ENCODE data around the gene OR2F2.

The OR2F2 gene

DNA sequence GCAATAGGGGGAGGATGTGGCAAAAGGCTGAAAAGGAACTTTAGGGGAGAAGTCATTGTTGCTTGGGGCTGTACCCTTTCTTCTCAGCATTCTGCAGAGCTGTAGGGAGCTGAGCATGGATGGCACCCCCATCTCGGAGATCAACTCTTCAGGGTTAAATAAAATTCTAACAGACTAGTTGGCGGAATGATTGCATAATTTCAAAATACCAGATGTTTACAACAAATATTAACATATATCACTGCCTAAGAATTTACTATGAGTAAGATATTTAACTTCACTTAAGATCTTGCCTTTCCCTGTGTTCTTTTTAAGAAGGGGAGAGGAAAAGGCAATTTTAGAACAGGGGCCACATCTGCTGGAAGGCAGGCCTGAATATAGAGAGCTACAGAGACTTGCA is 19.1 kb downstream of the OR2F2 start:
- no peak overlapping the region for H3K27ac ChIP-seq (ENCODE audit: low read depth, low read length)
- no peaks in the 10 kb centered on the region for H3K4me1 ChIP-seq (ENCODE audit: control insufficient read depth, insufficient read depth, low read length, unreplicated experiment)
- no peaks in the 10 kb centered on the region for H3K36me3 ChIP-seq (ENCODE audit: insufficient read depth, low read length)
- no peak overlapping the region for H3K4me3 ChIP-seq (ENCODE audit: low read depth, low read length)
- no peak overlapping the region for H2AFZ ChIP-seq (ENCODE audit: low read length, unreplicated experiment)
- H3K27me3 ChIP-seq (ENCODE audit: insufficient read depth, low read length): no peaks in the 10 kb centered on the region
- H3K79me2 ChIP-seq (ENCODE audit: control insufficient read depth, insufficient read depth, low read length, unreplicated experiment): no peaks in the 10 kb centered on the region

DNA sequence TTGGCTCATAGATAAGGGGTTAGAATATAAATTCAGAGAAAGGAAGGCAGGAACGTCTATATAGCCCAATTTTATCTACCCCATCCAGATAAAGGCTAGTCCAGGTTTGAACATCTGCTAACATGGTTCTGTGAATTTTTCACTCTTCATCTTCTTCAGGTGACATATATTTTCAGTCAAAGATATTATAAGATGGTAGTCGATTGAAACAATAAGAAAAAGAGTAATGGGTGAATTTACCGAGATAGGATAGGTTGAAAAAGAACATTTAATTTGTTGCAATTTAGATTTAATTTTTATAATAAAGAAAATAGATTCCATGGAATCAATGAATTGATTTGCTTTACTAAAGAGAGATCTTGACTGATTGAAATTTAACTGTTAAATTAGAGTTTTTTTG is 19.5 kb downstream of the OR2F2 start, which contains the start of gene OR2F1:
Gene OR2F1, plus strand, starts transcription at position 301 of the 400 bp plus-strand sequence. CDS start 5,127 bp downstream, outside the sequence.
- H3K36me3 ChIP-seq (ENCODE audit: insufficient read depth, low read length): no peaks in the 10 kb centered on the region
- no peak within 1 kb of the TSS for H3K27ac ChIP-seq (ENCODE audit: low read depth, low read length)
- no peak within 1 kb of the TSS for H3K4me3 ChIP-seq (ENCODE audit: low read depth, low read length)
- no peaks in the 10 kb centered on the region for H3K27me3 ChIP-seq (ENCODE audit: insufficient read depth, low read length)
- H3K79me2 ChIP-seq (ENCODE audit: control insufficient read depth, insufficient read depth, low read length, unreplicated experiment): no peaks in the 10 kb centered on the region
- no peak within 1 kb of the TSS for H2AFZ ChIP-seq (ENCODE audit: low read length, unreplicated experiment)
- H3K4me1 ChIP-seq (ENCODE audit: control insufficient read depth, insufficient read depth, low read length, unreplicated experiment): no peaks in the 10 kb centered on the region

DNA sequence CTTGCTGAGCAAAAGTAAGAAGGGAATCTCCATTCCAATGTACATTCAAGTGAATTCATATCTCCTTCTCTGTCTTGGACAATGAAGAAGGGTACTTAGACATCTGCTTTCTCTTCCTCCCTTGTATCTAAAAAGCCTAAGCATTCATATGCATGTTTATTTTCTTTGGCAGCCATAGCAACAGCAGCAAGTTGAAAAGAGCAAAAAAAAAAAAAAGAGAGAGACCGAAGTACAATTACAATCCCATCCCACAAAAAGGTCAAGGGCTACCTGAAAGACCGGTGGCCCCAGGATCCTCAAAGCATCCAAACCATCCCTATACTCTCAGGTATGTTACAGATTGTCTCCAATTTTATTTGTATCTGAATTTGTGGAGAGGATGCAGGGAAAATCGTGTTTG is 23.7 kb downstream of the OR2F2 start:
- no peaks in the 10 kb centered on the region for H3K36me3 ChIP-seq (ENCODE audit: insufficient read depth, low read length)
- no peaks in the 10 kb centered on the region for H3K4me1 ChIP-seq (ENCODE audit: control insufficient read depth, insufficient read depth, low read length, unreplicated experiment)
- no peak overlapping the region for H3K4me3 ChIP-seq (ENCODE audit: low read depth, low read length)
- H2AFZ ChIP-seq (ENCODE audit: low read length, unreplicated experiment): no peak overlapping the region
- no peak overlapping the region for H3K27ac ChIP-seq (ENCODE audit: low read depth, low read length)
- H3K79me2 ChIP-seq (ENCODE audit: control insufficient read depth, insufficient read depth, low read length, unreplicated experiment): no peaks in the 10 kb centered on the region
- H3K27me3 ChIP-seq (ENCODE audit: insufficient read depth, low read length): no peaks in the 10 kb centered on the region

DNA sequence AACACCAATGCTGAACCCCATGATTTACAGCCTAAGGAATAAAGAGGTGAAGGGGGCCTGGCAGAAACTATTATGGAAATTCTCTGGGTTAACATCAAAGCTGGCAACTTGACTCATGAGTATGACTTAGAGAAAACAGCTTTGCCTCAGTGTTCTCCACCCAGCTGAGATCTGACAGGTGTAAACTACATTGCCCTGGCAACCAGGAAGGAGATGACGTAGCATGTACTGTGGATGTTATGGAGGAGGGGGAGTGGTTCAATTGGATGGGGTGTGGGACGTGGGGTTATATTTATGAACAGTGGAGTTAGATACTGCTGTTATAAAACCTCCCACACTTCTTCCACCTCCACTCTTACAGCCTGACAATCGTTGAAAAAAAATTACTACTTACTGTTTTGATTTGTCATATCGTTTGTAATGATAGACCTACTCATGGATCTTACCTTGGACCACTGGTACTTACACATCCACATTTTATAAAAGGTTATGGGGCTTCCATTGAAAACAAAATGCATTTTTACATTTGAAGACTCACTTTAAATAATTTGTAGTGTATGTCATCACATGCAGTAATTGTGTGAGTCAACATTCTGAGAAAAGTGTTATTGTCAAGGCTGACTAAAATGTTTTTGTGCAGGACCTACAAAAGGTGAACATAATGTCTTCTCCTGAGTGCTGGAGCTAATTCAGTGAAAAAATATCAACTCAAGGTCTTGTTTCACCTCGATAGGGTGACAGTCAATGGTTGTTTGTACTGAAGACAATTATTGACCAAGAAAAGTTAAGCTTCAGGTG is 26.0 kb downstream of the OR2F2 start:
- no peak overlapping the region for H3K4me3 ChIP-seq (ENCODE audit: low read depth, low read length)
- H3K4me1 ChIP-seq (ENCODE audit: control insufficient read depth, insufficient read depth, low read length, unreplicated experiment): no peaks in the 10 kb centered on the region
- H3K27ac ChIP-seq (ENCODE audit: low read depth, low read length): no peak overlapping the region
- no peak overlapping the region for H2AFZ ChIP-seq (ENCODE audit: low read length, unreplicated experiment)
- H3K79me2 ChIP-seq (ENCODE audit: control insufficient read depth, insufficient read depth, low read length, unreplicated experiment): no peaks in the 10 kb centered on the region
- H3K36me3 ChIP-seq (ENCODE audit: insufficient read depth, low read length): no peaks in the 10 kb centered on the region
- H3K27me3 ChIP-seq (ENCODE audit: insufficient read depth, low read length): no peaks in the 10 kb centered on the region

DNA sequence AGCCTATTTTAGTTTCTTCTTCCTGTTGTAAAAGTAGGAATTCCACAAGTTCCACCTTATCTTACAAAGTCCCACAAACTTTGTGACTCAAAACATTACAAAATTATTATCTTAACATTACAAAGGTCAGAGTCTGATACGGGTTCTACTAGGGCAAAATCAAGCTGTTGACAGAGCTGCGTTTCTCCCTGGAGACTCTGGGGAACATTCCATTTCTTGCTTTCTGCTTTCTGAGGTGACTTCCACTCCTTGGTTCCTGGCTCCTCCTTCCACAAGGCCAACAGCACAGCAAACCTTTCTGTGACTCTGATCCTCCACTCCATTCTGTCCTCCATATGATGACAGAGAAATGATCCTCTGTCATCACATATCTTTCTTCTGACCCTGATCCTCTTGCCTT is 30.2 kb downstream of the OR2F2 start:
- Histone ChIP-seq H3K79me2 (ENCODE audit: control insufficient read depth, insufficient read depth, low read length, unreplicated experiment) (no peaks in the 10 kb centered on the region), H3K36me3 (ENCODE audit: insufficient read depth, low read length) (no peaks in the 10 kb centered on the region), H3K27ac (ENCODE audit: low read depth, low read length) (no peak overlapping the region), H2AFZ (ENCODE audit: low read length, unreplicated experiment) (no peak overlapping the region), H3K4me3 (ENCODE audit: low read depth, low read length) (no peak overlapping the region), H3K4me1 (ENCODE audit: control insufficient read depth, insufficient read depth, low read length, unreplicated experiment) (no peaks in the 10 kb centered on the region), H3K27me3 (ENCODE audit: insufficient read depth, low read length) (no peaks in the 10 kb centered on the region)

DNA sequence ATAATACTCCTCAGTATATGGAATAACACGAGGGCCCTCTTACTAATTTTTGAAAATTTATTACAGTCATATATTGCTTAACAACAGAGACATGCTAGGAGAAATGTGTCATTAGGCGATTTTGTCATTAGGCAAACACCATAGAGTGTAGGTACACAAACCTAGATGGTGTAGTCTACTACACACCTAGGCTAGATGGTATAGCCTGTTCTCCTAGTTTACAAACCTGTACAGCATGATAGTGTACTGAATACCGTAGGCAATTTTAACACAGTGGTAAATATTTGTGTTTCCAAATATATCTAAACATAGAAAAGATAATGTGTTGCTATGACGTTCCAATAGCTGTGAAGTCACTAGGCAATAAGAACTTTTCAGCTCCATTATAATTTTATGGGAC is 32.4 kb downstream of the OR2F2 start:
- Histone ChIP-seq H3K27ac (ENCODE audit: low read depth, low read length) (no peak overlapping the region), H2AFZ (ENCODE audit: low read length, unreplicated experiment) (no peak overlapping the region), H3K27me3 (ENCODE audit: insufficient read depth, low read length) (no peaks in the 10 kb centered on the region), H3K4me1 (ENCODE audit: control insufficient read depth, insufficient read depth, low read length, unreplicated experiment) (no peaks in the 10 kb centered on the region), H3K36me3 (ENCODE audit: insufficient read depth, low read length) (no peaks in the 10 kb centered on the region), H3K79me2 (ENCODE audit: control insufficient read depth, insufficient read depth, low read length, unreplicated experiment) (no peaks in the 10 kb centered on the region), H3K4me3 (ENCODE audit: low read depth, low read length) (no peak overlapping the region)

DNA sequence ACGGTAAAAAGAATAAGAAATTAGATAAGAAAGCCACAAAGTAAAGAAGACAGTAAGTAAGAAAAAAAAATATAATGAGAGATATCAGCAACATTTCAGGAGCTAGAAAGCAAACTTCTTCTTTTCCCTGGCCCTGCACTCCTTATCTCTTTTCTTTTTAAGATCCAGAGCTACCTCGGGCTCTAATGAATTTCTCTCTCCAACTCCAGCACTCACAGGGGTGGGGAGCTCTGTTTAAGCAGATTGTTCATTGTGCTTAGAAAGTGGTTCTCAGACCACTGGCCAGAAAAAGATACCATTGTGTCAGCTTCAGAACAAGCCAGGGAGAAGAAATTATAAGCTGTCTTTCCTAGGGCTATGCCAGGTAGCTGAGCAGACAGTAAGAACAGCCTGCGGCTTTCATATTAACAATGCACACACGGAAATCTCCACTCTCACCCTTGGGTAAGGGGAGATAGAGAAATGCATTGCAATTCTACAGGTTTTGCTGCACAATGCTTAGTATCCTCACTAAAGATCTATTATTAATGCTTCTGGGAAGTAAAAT is 38.9 kb downstream of the OR2F2 start:
- no peaks in the 10 kb centered on the region for H3K36me3 ChIP-seq (ENCODE audit: insufficient read depth, low read length)
- no peaks in the 10 kb centered on the region for H3K27me3 ChIP-seq (ENCODE audit: insufficient read depth, low read length)
- H3K4me3 ChIP-seq (ENCODE audit: low read depth, low read length): no peak overlapping the region
- H3K27ac ChIP-seq (ENCODE audit: low read depth, low read length): no peak overlapping the region
- peak overlapping the region; percentile 65 for H2AFZ ChIP-seq (ENCODE audit: low read length, unreplicated experiment)
- H3K79me2 ChIP-seq (ENCODE audit: control insufficient read depth, insufficient read depth, low read length, unreplicated experiment): no peaks in the 10 kb centered on the region
- peaks cover 7% of the 10 kb centered on the region for H3K4me1 ChIP-seq (ENCODE audit: control insufficient read depth, insufficient read depth, low read length, unreplicated experiment)

DNA sequence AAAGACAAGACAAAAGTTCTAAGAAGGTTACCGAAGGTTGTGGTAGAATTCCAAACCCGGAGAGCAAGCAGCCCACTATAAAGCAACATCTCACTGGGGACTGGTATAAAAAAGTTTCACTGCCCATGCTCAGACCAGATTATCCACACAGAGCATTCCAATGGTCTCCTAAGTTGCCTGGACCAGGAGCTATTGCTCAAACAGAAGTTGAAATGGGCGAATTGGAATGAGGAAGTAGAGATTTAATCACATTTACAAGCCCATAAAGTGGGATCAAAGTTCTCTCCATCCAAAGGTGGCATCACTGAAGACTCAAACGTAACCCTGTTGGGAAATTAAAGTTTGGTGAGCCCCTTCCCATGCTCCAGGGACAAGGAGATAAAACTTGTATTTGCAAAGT is 39.4 kb downstream of the OR2F2 start:
- H3K36me3 ChIP-seq (ENCODE audit: insufficient read depth, low read length): no peaks in the 10 kb centered on the region
- H3K27ac ChIP-seq (ENCODE audit: low read depth, low read length): no peak overlapping the region
- H3K79me2 ChIP-seq (ENCODE audit: control insufficient read depth, insufficient read depth, low read length, unreplicated experiment): no peaks in the 10 kb centered on the region
- no peak overlapping the region for H2AFZ ChIP-seq (ENCODE audit: low read length, unreplicated experiment)
- H3K4me1 ChIP-seq (ENCODE audit: control insufficient read depth, insufficient read depth, low read length, unreplicated experiment): peaks cover 12% of the 10 kb centered on the region
- H3K4me3 ChIP-seq (ENCODE audit: low read depth, low read length): no peak overlapping the region
- no peaks in the 10 kb centered on the region for H3K27me3 ChIP-seq (ENCODE audit: insufficient read depth, low read length)

DNA sequence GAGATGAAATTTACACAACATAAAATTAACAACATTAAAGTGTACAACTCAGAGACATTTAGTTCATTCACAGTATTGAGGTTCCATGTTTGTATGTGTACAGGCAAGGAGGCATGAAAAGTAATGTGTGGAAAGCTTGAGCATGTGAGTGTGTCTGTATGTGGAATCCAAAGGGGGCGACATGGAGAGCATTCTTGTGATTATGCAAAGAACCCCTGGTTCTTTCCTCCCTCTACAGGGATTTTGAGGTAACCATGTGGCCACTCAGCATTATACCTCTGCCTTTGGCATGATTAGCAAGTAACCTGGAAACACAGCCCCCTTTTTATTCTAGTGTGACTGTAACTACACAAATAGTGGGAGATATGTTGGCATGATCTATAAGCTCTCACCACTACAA is 40.6 kb downstream of the OR2F2 start:
- Histone ChIP-seq H3K4me3 (ENCODE audit: low read depth, low read length) (no peak overlapping the region), H3K27me3 (ENCODE audit: insufficient read depth, low read length) (no peaks in the 10 kb centered on the region), H3K79me2 (ENCODE audit: control insufficient read depth, insufficient read depth, low read length, unreplicated experiment) (no peaks in the 10 kb centered on the region), H3K4me1 (ENCODE audit: control insufficient read depth, insufficient read depth, low read length, unreplicated experiment) (peaks cover 23% of the 10 kb centered on the region), H3K36me3 (ENCODE audit: insufficient read depth, low read length) (no peaks in the 10 kb centered on the region), H2AFZ (ENCODE audit: low read length, unreplicated experiment) (no peak overlapping the region), H3K27ac (ENCODE audit: low read depth, low read length) (no peak overlapping the region)

DNA sequence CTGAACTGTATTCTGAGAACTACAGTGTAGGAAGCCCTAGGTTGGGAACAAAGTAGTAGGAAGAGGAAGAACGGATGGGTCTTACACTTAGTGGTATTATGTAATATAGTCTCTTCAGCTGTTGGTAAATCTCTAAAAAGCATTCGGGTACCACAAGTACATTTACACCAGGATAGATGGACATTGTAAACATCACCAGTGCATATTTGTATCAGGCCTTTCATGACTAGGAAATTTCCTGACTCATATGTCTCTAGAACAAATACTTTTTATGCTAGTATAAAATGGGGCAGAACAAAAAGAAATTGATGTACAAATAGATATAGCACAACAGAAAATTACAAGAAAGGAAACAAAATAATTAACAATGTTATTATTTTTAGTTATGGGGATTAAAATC is 43.6 kb downstream of the OR2F2 start:
- peak overlapping the region; percentile 80; the same call in 1 of the 2 replicates for H3K27ac ChIP-seq (ENCODE audit: low read depth, low read length)
- no peaks in the 10 kb centered on the region for H3K79me2 ChIP-seq (ENCODE audit: control insufficient read depth, insufficient read depth, low read length, unreplicated experiment)
- H3K4me3 ChIP-seq (ENCODE audit: low read depth, low read length): peak overlapping the region; percentile 14; the same call in 1 of the 2 replicates
- peaks cover 27% of the 10 kb centered on the region for H3K4me1 ChIP-seq (ENCODE audit: control insufficient read depth, insufficient read depth, low read length, unreplicated experiment)
- no peaks in the 10 kb centered on the region for H3K27me3 ChIP-seq (ENCODE audit: insufficient read depth, low read length)
- no peaks in the 10 kb centered on the region for H3K36me3 ChIP-seq (ENCODE audit: insufficient read depth, low read length)
- no peak overlapping the region for H2AFZ ChIP-seq (ENCODE audit: low read length, unreplicated experiment)

DNA sequence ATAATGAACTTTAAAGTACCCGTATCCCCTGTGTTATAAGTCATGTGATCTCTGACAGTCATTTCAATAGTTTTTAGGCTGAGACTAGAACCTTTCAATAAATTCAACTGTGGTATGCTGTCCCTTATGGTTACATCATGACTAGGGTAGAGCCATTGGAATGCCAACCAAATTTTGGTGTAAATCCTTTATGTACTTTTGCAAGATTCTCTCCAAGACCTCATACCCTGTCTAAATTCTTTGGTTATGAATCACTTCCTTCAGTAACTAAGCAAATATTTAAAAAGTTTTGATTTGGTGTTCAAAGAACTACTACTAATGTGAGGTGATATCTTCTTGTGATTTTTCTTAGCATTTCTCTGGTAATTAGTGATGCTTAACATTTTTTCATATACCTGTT is 44.3 kb downstream of the OR2F2 start:
- no peaks in the 10 kb centered on the region for H3K36me3 ChIP-seq (ENCODE audit: insufficient read depth, low read length)
- H2AFZ ChIP-seq (ENCODE audit: low read length, unreplicated experiment): no peak overlapping the region
- H3K27ac ChIP-seq (ENCODE audit: low read depth, low read length): peak overlapping the region; percentile 80
- peak overlapping the region; percentile 30; the same call in 1 of the 2 replicates for H3K4me3 ChIP-seq (ENCODE audit: low read depth, low read length)
- H3K79me2 ChIP-seq (ENCODE audit: control insufficient read depth, insufficient read depth, low read length, unreplicated experiment): no peaks in the 10 kb centered on the region
- no peaks in the 10 kb centered on the region for H3K27me3 ChIP-seq (ENCODE audit: insufficient read depth, low read length)
- peaks cover 27% of the 10 kb centered on the region for H3K4me1 ChIP-seq (ENCODE audit: control insufficient read depth, insufficient read depth, low read length, unreplicated experiment)

Measured in ACC112 (cell line).